ENCODE measurements around the gene RNU6-9.
"Not testable (repeated sequence)": the region's sequence is repeated elsewhere in the genome, so short reads cannot be mapped to it uniquely, and the experiment has no call there.

The RNU6-9 gene

DNA sequence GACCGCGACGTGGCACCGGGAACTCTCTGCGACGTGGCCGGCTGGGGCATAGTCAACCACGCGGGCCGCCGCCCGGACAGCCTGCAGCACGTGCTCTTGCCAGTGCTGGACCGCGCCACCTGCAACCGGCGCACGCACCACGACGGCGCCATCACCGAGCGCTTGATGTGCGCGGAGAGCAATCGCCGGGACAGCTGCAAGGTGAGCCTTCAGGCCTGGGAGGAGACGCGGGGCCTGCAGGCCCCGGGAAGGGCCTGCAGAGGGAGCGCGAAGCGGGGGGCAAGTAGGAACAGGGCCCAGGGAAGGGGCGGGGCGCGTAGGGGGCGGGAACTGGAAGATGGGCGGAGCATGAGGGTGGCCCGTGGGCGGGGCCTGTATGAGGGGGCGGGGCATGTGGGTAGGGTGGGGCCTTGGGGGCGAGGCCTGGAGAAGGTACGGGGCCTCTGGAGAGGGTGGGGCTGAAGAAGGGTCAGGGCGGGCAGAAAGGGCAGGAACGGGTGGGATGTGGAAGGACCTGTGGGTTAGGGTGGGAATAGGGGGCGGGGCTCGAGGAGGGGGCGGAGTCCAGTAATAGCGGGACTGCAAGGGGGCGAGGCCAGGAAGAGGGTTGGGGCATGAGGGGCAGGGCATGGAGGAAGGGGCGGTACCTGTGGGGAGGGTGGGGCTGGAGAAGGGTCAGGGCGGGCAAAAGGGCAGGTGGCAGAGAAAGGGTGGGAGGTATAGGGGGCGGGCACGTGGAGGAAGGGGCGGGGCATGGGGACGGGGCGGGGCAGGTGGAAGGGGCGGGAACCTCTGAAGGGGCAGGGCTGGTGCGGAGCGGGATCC is 31.3 kb upstream of the RNU6-9 start:
- peak; percentile 73 to 77 for DNase-seq (ENCODE audit: low read depth in 2 of 2)

GRCh38 chr19:862581-863314 is 30.5 kb upstream of the RNU6-9 start:
- peak; percentile 69 to 78 for DNase-seq (ENCODE audit: low read depth in 2 of 2)

DNA sequence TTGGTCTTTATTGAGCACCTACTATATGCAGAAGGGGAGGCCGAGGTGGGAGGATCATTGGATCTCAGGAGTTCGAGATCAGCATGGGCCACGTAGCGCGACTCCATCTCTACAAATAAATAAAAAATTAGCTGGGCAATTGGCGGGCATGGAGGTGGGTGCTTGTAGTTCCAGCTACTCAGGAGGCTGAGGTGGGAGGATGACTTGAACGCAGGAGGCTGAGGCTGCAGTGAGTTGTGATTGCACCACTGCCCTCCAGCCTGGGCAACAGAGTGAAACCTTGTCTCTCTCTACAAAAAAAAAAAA is 30.0 kb upstream of the RNU6-9 start:
- DNase-seq (ENCODE audit: low read depth in 2 of 2), result no peak

DNA sequence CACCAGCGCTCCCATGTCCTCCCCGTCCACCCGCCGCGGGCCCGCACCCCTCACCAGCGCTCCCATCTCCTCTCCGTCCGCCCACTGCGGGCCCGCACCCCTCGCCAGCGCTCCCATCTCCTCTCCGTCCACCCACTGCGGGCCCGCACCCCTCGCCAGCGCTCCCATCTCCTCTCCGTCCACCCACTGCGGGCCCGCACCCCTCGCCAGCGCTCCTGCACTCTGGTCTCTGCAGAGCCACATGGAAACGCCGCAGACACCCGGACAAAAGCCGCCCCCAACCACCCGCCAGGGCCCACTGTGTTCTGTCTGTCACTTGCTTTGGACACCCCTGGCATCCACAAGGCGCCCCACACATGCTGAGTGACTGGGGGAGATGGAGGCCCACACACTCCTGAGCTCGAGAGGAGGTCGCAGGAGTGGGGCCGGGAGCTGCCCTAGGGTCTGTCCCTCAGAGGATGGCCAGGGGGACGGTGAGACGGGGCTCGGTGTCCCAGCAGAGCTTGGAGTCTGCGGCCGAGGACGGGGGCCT is 26.4 kb upstream of the RNU6-9 start:
- DNase-seq (ENCODE audit: low read depth in 2 of 2), result no peak

DNA sequence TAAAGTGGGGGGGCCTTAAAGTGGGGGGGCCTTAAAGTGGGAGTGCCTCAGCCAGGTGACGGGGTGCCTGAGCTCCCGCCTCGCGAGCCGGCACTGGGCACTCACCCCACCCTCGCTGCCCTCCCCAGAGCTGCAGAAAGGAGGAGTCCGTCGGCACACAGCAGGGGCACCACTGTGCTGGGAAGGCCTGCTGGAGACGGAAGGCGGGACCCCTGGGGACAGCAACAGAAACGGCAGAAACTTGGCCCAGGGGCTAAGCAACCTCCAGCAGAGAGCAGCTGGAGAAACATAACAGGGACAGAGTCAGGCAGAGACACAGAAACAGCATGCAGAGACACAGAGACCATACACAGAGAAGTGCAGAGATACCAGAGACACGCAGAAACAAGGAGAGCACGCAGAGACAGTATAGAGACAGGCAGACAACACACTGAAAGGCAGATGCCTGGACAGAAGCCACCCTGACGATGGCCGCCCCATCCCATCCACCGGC is 25.9 kb upstream of the RNU6-9 start:
- no peak for DNase-seq (ENCODE audit: low read depth in 2 of 2)

DNA sequence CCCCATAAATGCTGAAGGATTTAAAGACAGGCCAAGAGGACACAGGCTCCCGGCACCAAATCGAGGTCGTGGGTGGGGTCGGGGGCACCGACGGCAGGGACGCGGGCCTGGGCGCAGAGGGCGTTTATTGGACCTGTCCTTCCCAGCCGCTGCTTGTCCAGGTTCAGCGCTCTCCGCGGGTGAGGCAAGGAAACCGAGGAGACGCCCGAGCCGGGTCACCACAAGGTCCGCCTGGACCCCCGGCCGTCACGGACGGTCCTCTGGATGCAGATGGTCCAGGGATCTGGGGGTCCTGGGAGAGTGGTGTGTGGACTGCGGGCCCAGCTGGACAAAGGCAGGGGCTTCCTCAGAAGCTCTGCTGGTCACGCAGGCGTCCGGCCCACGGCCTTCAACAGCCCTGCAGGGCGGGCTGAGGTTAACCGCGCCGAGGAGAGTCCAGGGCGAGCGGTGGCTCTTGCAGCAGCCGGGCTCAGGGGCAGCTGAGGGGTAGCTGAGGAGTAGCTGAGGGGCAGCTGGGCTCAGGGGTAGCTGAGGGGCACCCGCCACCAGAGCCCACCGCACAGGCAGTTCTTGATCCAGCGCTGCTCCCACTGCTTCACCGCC is 25.3 kb upstream of the RNU6-9 start:
- no peak for DNase-seq (ENCODE audit: low read depth in 2 of 2)

GRCh38 chr19:868458-869244 is 24.6 kb upstream of the RNU6-9 start:
- no peak for DNase-seq (ENCODE audit: low read depth in 2 of 2)

GRCh38 chr19:869245-870177 is 23.8 kb upstream of the RNU6-9 start:
- DNase-seq (ENCODE audit: low read depth in 2 of 2), result no peak

GRCh38 chr19:870314-870713 is 23.0 kb upstream of the RNU6-9 start:
- DNase-seq (ENCODE audit: low read depth in 2 of 2), result no peak

- no peak for DNase-seq (ENCODE audit: low read depth in 2 of 2)
Measured at GRCh38 chr19:870963-871401, 22.3 kb upstream of the RNU6-9 start.

DNA sequence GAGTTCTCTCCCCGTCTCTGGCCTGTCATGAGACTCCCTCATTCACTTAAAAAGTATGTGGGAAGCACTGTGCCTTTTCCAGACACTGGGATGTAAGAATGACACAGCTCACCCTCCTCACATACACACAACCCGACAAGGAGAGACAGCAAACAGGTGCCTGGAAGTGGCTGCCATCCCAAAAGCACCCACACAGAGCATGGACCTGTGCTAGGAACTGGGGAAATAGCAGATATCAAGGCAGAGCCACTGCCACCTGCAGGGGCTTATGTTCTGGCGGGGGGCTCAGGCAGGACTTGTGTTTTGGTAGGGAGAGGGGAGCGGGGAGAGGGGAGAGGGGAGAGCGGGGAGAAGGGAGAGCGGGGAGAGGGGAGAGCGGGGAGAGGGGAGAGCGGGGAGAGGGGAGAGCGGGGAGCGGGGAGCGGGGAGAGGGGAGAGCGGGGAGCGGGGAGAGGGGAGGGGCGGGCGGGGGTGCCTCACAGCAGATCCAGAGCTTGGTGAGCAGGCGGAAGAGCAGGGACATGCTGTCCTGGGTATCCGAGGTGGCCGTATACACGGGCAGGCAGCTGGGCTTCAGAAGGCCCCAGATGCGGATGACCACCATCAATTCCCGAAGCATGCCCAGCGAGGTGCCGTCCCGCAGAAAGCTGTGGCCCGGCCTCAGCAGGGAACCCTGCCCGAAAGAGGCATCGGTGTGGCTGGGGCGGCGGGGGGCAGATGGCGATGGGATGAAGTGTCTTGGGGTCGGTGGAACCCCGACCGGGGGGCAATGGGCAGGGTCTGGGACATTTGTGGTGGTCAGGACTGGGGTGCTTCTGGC is 21.6 kb upstream of the RNU6-9 start:
- no peak for DNase-seq (ENCODE audit: low read depth in 2 of 2)

- peak; percentile 72 to 83 for DNase-seq (ENCODE audit: low read depth in 2 of 2)
Measured at GRCh38 chr19:872266-872951, 20.9 kb upstream of the RNU6-9 start.

DNA sequence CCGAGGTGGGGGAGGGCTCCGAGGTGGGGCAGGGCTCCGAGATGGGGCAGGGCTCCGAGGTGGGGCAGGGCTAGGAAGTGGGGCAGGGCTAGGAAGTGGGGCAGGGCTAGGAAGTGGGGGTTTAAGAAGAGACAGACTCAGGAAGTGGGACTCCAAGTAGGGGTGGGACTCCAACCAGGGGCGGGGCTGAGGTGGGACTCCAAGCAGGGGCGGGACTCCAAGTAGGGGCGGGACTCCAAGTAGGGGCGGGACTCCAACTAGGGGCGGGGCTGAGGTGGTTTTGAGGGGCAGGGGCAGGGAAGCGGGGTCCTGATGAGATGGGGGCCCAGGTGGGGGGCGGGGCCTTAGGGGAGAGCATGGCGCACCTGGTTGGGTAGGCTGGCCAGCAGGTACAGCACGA is 20.2 kb upstream of the RNU6-9 start:
- peak; percentile 61 to 63 for DNase-seq (ENCODE audit: low read depth in 2 of 2)

GRCh38 chr19:873561-874041 is 19.7 kb upstream of the RNU6-9 start:
- DNase-seq (ENCODE audit: low read depth in 2 of 2), result no peak

DNA sequence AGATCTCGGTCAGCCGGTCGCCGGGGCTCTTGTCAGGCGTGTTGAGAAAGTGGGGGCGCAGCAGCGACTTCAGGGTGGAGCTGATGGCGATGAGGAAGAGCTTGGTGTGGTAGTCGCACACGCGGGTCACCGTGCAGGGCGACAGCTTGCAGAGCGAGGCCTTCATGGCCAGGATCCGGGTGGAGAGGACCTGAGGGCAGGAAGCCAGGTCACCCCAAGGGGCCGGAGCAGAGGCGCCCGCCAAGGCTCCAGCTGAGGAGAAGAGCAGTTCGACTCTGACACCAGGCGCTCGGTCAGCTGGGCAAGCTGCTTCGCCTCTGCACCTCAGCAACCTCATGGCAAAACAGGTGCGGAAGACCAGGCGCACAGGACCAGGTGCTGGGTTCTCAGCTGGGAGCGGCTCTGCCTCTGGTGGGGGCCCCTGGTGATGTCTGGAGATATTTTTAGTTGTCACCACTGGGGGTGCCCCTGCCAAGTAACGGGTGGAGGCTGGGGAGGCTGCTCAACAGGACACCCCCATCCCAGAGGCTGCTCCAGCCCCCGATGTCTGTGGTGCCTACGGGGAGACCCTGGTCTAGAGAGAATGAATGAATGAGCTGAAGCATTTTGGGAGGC is 17.9 kb upstream of the RNU6-9 start:
- DNase-seq (ENCODE audit: low read depth in 2 of 2), result no peak

- DNase-seq (ENCODE audit: low read depth in 2 of 2), result no peak
Measured at GRCh38 chr19:876089-876488, 17.2 kb upstream of the RNU6-9 start.

DNA sequence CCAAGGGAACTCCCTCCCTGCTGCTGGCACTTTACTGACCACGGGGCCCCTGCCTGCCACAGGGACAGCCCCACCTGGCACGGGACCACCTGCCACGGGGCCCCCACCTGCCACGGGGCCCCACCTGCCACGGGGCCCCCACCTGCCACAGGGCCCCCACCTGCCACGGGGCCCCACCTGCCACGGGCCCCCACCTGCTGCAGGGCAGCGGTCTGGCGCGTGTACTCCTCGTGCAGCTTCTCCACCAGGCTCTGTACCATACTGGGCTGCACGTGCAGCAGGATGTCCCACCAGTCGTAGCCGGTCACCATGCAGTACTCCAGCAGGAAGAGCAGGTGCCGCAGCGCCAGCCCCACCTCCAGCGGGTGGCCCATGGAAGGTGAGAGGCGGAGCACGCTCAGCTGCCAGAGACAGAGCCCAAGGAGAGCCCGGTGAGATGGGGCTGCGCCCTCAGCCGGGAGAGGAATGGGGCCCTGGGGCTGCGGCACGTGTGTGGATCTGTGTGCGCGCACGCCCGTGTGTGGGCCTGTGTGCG is 16.4 kb upstream of the RNU6-9 start:
- DNase-seq (ENCODE audit: low read depth in 2 of 2), result no peak

DNA sequence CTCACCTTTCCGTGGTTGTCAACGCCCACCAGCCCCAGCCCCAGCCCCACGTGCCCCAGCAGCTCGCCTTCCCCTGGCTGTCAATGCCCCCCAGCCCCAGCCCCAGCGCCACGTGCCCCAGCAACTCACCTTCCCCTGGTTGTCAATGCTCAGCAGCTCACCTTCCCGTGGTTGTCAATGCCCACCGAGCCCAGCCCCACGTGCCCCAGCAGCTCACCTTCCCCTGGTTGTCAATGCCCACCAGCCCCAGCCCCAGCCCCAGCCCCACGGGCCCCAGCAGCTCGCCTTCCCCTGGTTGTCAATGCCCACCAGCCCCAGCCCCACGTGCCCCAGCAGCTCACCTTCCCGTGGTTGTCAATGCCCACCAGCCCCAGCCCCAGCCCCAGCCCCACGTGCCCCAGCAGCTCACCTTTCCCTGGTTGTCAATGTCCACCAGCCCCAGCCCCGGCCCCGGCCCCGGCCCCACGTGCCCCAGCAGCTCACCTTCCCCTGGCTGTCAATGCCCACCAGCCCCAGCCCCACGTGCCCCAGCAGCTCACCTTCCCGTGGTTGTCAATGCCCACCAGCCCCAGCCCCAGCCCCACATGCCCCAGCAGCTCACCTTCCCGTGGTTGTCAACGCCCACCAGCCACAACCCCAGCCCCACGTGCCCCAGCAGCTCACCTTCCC is 15.2 kb upstream of the RNU6-9 start:
- not testable (repeated sequence) for DNase-seq (ENCODE audit: low read depth in 2 of 2)
